ENCODE measurements around the gene EAF1.
"Not testable (repeated sequence)": the region's sequence is repeated elsewhere in the genome, so short reads cannot be mapped to it uniquely, and the experiment has no call there.

EAF1 gene

DNA sequence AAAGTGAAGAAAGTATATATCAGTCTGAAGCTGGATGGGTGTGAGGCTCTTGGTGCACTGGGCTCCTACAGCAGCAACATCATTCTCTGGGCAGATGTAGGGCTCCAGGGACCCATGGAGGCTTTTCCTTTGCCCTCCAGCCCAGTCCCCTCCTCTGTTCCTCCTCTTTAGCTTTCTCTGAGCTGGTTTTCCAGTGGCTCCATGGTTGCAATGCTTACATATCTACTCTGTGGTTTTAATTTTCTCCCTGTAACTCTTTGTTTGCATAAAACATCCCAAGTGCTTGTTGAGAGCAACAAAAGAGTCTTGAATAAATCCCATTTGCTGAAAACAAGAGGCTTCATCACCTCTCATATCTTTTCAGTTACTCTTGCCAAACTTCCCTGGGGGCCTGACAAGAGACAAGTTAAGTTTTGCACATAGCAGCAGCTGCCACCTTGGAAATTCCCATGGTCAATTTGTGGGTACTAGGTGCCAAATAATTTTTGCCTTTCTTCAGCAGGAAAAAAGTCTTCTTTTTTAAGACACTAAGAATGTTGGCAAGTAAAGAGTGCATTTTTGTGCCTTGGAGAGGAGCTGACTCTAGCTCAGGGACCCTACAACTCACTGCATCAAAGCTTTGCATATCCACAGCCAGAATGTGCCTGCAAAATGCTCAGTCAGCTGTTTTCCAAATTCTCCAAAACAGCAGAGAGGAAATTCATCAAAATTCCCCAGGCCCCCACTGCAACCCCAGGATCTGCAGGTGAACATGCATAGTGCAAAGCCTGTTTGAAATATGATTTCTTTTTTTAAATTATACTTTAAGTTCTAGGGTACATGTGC, 52.2 kb downstream of the EAF1 start:
- no peak for DNase-seq (ENCODE audit: low spot score)

DNA sequence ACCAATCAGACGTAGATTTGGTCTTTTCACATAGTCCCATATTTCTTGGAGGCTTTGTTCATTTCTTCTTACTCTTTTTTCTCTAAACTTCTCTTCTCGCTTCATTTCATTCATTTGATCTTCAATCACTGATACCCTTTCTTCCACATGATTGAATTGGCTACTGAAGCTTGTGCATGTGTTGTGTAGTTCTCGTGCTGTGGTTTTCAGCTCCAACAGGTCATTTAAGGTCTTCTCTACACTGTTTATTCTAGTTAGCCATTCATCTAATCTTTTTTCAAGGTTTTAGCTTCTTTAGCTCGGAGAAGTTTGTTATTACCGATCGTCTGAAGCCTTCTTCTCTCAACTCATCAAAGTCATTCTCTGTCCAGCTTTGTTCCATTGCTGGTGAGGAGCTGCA, 57.2 kb downstream of the EAF1 start:
- not testable (repeated sequence) for DNase-seq (ENCODE audit: low spot score)

DNA sequence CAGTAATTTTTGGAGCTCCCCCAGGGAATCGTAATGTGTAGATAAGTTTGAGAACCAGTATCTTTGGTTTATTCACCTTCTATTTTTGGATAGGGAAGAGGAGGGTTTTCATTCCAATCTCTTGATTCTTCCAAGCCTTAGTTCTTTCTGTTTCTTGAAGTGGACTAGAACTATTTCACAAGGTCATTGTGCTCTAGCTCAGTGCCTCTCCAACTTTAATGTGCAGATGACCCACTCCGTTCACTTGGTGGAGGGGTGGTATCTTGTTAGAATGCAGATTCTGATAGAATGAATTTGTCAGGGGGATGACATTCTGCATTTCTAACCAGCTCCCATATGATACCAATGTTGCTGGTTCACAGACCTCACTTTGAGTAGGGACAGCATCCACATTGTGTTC, 58.6 kb downstream of the EAF1 start:
- no peak for DNase-seq (ENCODE audit: low spot score)

DNA sequence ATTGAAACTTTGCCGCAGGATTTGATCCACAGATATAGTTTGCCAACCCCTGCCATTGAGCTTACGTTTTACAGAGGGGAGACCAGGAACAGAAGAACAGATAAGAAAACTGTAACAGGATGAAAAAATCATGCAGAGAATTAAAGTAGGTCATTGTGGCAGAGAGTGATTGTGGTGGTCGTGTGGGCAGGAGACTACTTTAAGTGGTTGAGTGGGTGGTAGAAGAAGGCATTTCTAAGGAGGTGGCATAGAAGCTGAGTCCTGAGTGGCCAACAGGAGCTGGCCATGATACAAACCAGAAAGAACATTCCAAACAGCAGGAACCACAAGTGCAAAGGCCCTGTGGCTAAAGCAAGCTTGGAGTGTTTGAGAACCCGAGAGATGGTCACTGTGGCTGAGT, 59.6 kb downstream of the EAF1 start:
- no peak for DNase-seq (ENCODE audit: low spot score)

DNA sequence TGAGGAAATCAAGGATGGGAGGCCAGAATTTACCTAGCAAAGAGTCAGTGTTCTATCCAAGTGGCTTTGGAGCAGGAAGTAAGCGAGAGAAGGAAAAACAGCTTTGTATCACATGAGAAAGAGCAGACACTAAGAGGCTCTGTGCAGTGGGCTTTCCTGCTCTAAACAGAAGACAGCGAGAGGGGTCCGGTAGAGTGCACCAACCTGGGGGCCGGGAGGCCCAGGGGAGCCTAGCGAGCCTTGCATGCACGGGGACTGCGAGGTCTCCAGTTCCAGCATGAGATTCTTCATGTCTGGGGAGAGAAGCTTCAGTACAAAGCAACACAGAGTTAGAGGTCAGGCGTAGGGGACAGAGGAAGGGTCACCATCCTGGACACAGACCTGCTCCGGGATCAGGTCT, 60.6 kb downstream of the EAF1 start:
- no peak for DNase-seq (ENCODE audit: low spot score)

DNA sequence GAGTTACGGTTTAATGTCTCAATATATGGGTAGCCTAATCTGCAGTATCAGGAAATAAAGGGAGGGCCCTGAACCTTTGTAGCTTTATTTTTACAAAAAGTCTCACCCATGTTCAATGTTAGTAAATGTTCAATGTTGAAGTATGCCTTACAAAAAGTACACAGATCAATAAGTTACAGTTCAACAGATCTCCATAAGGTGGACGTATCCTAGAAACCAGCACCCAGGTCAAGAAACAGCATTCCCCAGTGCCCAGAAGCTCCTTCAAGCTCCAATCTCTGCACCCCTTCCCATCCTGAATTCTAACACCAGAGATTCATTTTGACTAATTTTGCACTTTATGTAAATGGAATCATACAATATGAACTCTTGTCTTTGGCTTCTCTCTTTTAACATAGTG, 62.8 kb downstream of the EAF1 start:
- no peak for DNase-seq (ENCODE audit: low spot score)

DNA sequence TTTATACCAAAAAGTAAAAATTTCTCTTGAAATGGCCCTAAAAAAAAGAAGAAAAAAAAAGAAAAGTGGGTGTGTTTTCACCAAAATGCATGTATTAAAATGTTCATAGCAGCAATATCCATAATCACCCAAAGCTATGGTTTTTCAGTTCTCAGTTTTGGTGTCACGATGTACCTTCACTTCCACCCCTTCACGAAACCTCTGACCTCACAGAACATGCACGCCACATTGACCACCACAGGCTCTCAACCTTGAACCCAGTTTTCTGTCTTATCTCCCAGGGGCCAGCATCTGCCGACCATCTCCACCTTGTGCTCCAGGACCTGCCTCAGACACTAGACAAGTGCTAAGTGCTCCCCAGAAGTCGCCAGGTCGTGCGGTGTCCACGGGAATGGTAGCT, 63.7 kb downstream of the EAF1 start:
- no peak for DNase-seq (ENCODE audit: low spot score)
